Right lobe of liver (tissue), 4 donors: Measurements from ENCODE around the gene FLAD1.

Experiments used
- POLR2A ChIP-seq: fragments of 450-650 bp; IDR thresholded peaks from one replicate; pipeline ENCODE4 v1.6.1; 2017; ENCODE audit warnings: antibody characterized with exemption, mild to moderate bottlenecking
- TF ChIP-seq, protein P1 (sequence below), 4 donors: fragments of 200-600 bp in 3 of 4; fragments of 450-650 bp in 1 of 4; IDR thresholded peaks; one replicate each; pipeline versions ENCODE4 v1.5.1 to v1.8.0; 2016 to 2022; ENCODE audit warnings: antibody characterized with exemption in 4 of 4, mild to moderate bottlenecking in 2 of 4
- donor health status: DM: no; HTN: no; CAD: no.
- donor health status: DM: no; HTN: no; CAD: no.
- donor health status: DM: no; HTN: yes; CAD: no.

GRCh38 chr1:154958681-154959425 is 24.3 kb upstream of the FLAD1 start:
- TF ChIP-seq, protein P1, sequence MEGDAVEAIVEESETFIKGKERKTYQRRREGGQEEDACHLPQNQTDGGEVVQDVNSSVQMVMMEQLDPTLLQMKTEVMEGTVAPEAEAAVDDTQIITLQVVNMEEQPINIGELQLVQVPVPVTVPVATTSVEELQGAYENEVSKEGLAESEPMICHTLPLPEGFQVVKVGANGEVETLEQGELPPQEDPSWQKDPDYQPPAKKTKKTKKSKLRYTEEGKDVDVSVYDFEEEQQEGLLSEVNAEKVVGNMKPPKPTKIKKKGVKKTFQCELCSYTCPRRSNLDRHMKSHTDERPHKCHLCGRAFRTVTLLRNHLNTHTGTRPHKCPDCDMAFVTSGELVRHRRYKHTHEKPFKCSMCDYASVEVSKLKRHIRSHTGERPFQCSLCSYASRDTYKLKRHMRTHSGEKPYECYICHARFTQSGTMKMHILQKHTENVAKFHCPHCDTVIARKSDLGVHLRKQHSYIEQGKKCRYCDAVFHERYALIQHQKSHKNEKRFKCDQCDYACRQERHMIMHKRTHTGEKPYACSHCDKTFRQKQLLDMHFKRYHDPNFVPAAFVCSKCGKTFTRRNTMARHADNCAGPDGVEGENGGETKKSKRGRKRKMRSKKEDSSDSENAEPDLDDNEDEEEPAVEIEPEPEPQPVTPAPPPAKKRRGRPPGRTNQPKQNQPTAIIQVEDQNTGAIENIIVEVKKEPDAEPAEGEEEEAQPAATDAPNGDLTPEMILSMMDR (IDR thresholded peaks at IDR 0.05), result no peak
- TF ChIP-seq POLR2A, result no peak
